ENCODE data around the gene PDE11A. TPM values are rescaled to one million over a fixed set of nuclear protein-coding genes. Genes with fewer than 3 reads are reported as not detected.

PDE11A gene
- total RNA-seq, 1 experiment from 2014 or later = 0.61 TPM

DNA sequence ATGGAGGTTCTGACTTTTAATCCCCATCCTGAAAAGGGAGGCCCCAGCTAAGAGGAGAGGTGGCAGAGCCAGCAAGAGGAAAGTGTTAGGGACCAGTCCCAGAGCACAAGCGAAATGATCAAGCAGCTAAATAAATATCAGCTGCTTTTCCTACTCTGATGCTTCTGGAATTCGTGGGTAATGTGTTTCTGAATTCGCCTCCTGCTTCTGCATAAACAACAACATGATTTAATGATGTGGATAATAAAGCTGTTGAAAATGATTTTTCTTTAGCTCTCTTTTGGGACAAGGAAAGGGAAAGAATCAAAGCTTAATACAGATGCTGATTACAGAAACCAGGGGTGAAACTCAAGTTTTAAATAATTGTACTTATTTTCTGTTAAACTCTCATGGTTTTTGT is 329.7 kb downstream of the PDE11A start:
- BruUV-seq (replicated peaks) = no TSS peak
- Histone ChIP-seq H3K79me2 (ENCODE audit: insufficient read depth, low read length) (no peaks in the 10 kb centered on the region), H3K9me3 (ENCODE audit: control insufficient read depth in 1 of 2, insufficient read depth in 1 of 2, low read depth in 1 of 2, low read length in 2 of 2) (no peaks in the 10 kb centered on the region), H3K4me3 (replicated peaks in 1 of 2; ENCODE audit: low read depth in 1 of 2, low read length in 2 of 2) (no peak overlapping the region), H3K4me2 (ENCODE audit: low read length) (no peak overlapping the region), H3K9ac (ENCODE audit: low read length) (no peak overlapping the region), H3K9me2 (ENCODE audit: insufficient read depth) (no peaks in the 10 kb centered on the region), H4K20me1 (ENCODE audit: insufficient read depth) (no peaks in the 10 kb centered on the region), H3K36me3 (ENCODE audit: control insufficient read depth in 1 of 2, insufficient read depth in 2 of 2, low read length in 2 of 2) (no peaks in the 10 kb centered on the region), H3K27ac (ENCODE audit: low read depth, low read length) (no peak overlapping the region), H3K27me3 (ENCODE audit: insufficient read depth, low read length) (0 out of 2 replicates have a peak, but pooled peaks cover 3% of the 10 kb centered on the region), H3K4me1 (ENCODE audit: control insufficient read depth in 1 of 2, insufficient read depth in 2 of 2, low read length in 2 of 2) (no peaks in the 10 kb centered on the region), H2AFZ (ENCODE audit: low read depth, low read length, poor library complexity, severe bottlenecking) (no peak overlapping the region)
- ChIA-PET CTCF (no interaction called here), RAD21 (ENCODE audit: low non-redundant PET in 1 of 2, low total read pairs in 2 of 2, uncharacterized antibody in 2 of 2, unreplicated experiment in 2 of 2) (no interaction called here), POLR2A (no interaction called here)
- DNase-seq (ENCODE audit: low read depth, low spot score) = no peak
- TF ChIP-seq JUND (IDR thresholded peaks at IDR 0.05) (no peak), POLR2A (IDR thresholded peaks at IDR 0.05; ENCODE audit: borderline replicate concordance, extremely low read depth, insufficient read depth, insufficient read length) (no peak), TCF7L2 (IDR thresholded peaks at IDR 0.05; ENCODE audit: borderline replicate concordance, extremely low read depth, insufficient read depth, insufficient read length) (no peak), EZH2phosphoT487 (IDR thresholded peaks at IDR 0.05; ENCODE audit: borderline replicate concordance) (no peak), ELF1 (IDR thresholded peaks at IDR 0.05; ENCODE audit: borderline replicate concordance, low read depth) (no peak), CBX3 (IDR thresholded peaks at IDR 0.05; ENCODE audit: low read depth) (no peak), FOSL1 (IDR thresholded peaks at IDR 0.05; ENCODE audit: low read depth) (no peak), RAD21 (IDR thresholded peaks at IDR 0.05; ENCODE audit: low read depth) (no peak), YY1 (IDR thresholded peaks at IDR 0.05; ENCODE audit: extremely low read depth, insufficient replicate concordance, low read depth, low read length) (no peak), SRF (IDR thresholded peaks at IDR 0.05; ENCODE audit: low read depth) (no peak), ZFX (IDR thresholded peaks at IDR 0.05) (no peak), POLR2AphosphoS5 (IDR thresholded peaks at IDR 0.05; ENCODE audit: low read depth, low read length) (no peak), CEBPB (IDR thresholded peaks at IDR 0.05; ENCODE audit: low read depth) (no peak), SP1 (IDR thresholded peaks at IDR 0.05; ENCODE audit: low read depth) (no peak), EZH2 (IDR thresholded peaks at IDR 0.05) (no peak), SIN3A (IDR thresholded peaks at IDR 0.05; ENCODE audit: low read depth) (no peak)
- TF ChIP-seq, protein P1, sequence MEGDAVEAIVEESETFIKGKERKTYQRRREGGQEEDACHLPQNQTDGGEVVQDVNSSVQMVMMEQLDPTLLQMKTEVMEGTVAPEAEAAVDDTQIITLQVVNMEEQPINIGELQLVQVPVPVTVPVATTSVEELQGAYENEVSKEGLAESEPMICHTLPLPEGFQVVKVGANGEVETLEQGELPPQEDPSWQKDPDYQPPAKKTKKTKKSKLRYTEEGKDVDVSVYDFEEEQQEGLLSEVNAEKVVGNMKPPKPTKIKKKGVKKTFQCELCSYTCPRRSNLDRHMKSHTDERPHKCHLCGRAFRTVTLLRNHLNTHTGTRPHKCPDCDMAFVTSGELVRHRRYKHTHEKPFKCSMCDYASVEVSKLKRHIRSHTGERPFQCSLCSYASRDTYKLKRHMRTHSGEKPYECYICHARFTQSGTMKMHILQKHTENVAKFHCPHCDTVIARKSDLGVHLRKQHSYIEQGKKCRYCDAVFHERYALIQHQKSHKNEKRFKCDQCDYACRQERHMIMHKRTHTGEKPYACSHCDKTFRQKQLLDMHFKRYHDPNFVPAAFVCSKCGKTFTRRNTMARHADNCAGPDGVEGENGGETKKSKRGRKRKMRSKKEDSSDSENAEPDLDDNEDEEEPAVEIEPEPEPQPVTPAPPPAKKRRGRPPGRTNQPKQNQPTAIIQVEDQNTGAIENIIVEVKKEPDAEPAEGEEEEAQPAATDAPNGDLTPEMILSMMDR (IDR thresholded peaks at IDR 0.05 in 2 of 3, conservative IDR thresholded peaks at IDR 0.05 in 1 of 3; ENCODE audit: borderline replicate concordance in 1 of 3, insufficient read depth in 1 of 3, low read depth in 2 of 3, low read length in 2 of 3) = no peak
- TF ChIP-seq, protein P2, sequence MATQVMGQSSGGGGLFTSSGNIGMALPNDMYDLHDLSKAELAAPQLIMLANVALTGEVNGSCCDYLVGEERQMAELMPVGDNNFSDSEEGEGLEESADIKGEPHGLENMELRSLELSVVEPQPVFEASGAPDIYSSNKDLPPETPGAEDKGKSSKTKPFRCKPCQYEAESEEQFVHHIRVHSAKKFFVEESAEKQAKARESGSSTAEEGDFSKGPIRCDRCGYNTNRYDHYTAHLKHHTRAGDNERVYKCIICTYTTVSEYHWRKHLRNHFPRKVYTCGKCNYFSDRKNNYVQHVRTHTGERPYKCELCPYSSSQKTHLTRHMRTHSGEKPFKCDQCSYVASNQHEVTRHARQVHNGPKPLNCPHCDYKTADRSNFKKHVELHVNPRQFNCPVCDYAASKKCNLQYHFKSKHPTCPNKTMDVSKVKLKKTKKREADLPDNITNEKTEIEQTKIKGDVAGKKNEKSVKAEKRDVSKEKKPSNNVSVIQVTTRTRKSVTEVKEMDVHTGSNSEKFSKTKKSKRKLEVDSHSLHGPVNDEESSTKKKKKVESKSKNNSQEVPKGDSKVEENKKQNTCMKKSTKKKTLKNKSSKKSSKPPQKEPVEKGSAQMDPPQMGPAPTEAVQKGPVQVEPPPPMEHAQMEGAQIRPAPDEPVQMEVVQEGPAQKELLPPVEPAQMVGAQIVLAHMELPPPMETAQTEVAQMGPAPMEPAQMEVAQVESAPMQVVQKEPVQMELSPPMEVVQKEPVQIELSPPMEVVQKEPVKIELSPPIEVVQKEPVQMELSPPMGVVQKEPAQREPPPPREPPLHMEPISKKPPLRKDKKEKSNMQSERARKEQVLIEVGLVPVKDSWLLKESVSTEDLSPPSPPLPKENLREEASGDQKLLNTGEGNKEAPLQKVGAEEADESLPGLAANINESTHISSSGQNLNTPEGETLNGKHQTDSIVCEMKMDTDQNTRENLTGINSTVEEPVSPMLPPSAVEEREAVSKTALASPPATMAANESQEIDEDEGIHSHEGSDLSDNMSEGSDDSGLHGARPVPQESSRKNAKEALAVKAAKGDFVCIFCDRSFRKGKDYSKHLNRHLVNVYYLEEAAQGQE (IDR thresholded peaks at IDR 0.05; ENCODE audit: low read depth) = no peak
- TF ChIP-seq, protein P3, sequence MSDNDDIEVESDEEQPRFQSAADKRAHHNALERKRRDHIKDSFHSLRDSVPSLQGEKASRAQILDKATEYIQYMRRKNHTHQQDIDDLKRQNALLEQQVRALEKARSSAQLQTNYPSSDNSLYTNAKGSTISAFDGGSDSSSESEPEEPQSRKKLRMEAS (IDR thresholded peaks at IDR 0.05) = no peak
- TF ChIP-seq, protein P4, sequence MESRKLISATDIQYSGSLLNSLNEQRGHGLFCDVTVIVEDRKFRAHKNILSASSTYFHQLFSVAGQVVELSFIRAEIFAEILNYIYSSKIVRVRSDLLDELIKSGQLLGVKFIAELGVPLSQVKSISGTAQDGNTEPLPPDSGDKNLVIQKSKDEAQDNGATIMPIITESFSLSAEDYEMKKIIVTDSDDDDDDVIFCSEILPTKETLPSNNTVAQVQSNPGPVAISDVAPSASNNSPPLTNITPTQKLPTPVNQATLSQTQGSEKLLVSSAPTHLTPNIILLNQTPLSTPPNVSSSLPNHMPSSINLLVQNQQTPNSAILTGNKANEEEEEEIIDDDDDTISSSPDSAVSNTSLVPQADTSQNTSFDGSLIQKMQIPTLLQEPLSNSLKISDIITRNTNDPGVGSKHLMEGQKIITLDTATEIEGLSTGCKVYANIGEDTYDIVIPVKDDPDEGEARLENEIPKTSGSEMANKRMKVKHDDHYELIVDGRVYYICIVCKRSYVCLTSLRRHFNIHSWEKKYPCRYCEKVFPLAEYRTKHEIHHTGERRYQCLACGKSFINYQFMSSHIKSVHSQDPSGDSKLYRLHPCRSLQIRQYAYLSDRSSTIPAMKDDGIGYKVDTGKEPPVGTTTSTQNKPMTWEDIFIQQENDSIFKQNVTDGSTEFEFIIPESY (IDR thresholded peaks at IDR 0.05; ENCODE audit: extremely low read depth, insufficient replicate concordance, low read length) = no peak
- ATAC-seq = no peak
- intact Hi-C loops (cut with micrococcal nuclease) = no loop called here
